Lower leg skin (tissue), 3 donors: Measurements from ENCODE around the gene NUP107.

Experiments used
- CTCF ChIP-seq, 3 donors: fragments of 450-650 bp; IDR thresholded peaks; one replicate each; pipeline ENCODE4 v1.5.1; 2016; ENCODE audit warnings: antibody characterized with exemption in 3 of 3, mild to moderate bottlenecking in 3 of 3, moderate library complexity in 2 of 3
- POLR2A ChIP-seq, 2 donors: fragments of 450-650 bp; IDR thresholded peaks; one replicate each; pipeline ENCODE4 v1.6.1; 2016 to 2017; ENCODE audit warnings: antibody characterized with exemption in 2 of 2, mild to moderate bottlenecking in 1 of 2, moderate library complexity in 1 of 2

GRCh38 chr12:68699486-68699885 is 12.7 kb downstream of the NUP107 start:
- TF ChIP-seq CTCF (IDR thresholded peaks at IDR 0.05): no peak
- no peak for TF ChIP-seq POLR2A (IDR thresholded peaks at IDR 0.05)
